Kidney (tissue), 14 donors: ENCODE results near the gene SDC3. TPM values are rescaled to one million over a fixed set of nuclear protein-coding genes. Genes with fewer than 3 reads are reported as not detected.

Experiments used
- DNase-seq, 5 donors: peaks; one replicate each; pipeline ENCODE4 v3.0.0-alpha.2; 2013 to 2020
- FAIRE-seq: peaks from 2 replicates; lab custom pipeline; 2012; peaks lifted over from hg19 to GRCh38; lab: Jason Lieb, UNC
- H3K27ac ChIP-seq, 2 donors: one replicate each; pipeline ENCODE4 v1.7.0; 2013; ENCODE audit warnings: low read depth in 2 of 2, low read length in 2 of 2, inconsistent platforms in 1 of 2
- H3K27me3 ChIP-seq: one replicate; pipeline ENCODE4 v1.7.1; 2013; ENCODE audit warnings: low read length, inconsistent platforms; ENCODE audit not compliant: control insufficient read depth, insufficient read depth
- H3K36me3 ChIP-seq, 3 donors: one replicate each; pipeline versions ENCODE4 v1.7.0 to v1.7.1; 2013; ENCODE audit warnings: low read length in 3 of 3, control low read depth in 1 of 3, inconsistent platforms in 1 of 3; ENCODE audit not compliant: insufficient read depth in 3 of 3, control insufficient read depth in 2 of 3
- H3K4me1 ChIP-seq, 3 donors: one replicate each; pipeline versions ENCODE4 v1.7.0 to v1.7.1; 2013; ENCODE audit warnings: low read length in 3 of 3, inconsistent platforms in 1 of 3, low read depth in 1 of 3; ENCODE audit not compliant: control insufficient read depth in 2 of 3, insufficient read depth in 2 of 3
- H3K4me3 ChIP-seq, 3 donors: one replicate each; pipeline versions ENCODE4 v1.7.0 to v1.8.1; 2013; ENCODE audit warnings: low read length in 3 of 3, control low read depth in 1 of 3, inconsistent platforms in 1 of 3
- H3K9ac ChIP-seq, 3 donors: one replicate each; pipeline versions ENCODE4 v1.7.0 to v1.7.1; 2013; ENCODE audit warnings: low read length in 3 of 3, control low read depth in 1 of 3, inconsistent platforms in 1 of 3
- H3K9me3 ChIP-seq, 3 donors: one replicate each; pipeline versions ENCODE4 v1.7.0 to v1.7.1; 2013; ENCODE audit warnings: low read length in 3 of 3, control low read depth in 1 of 3, inconsistent platforms in 1 of 3; ENCODE audit not compliant: control insufficient read depth in 2 of 3, insufficient read depth in 1 of 3
- CTCF ChIP-seq: IDR thresholded peaks from 3 replicates; pipeline ENCODE4 v1.5.1; 2012; ENCODE audit warnings: mild to moderate bottlenecking, moderate library complexity, borderline replicate concordance; ENCODE audit not compliant: insufficient read depth; ENCODE audit errors: extremely low read depth
- intact Hi-C: fragments of 100-400 bp; cut with DNase I; formaldehyde crosslinking; loops from one replicate; pipeline ENCODE4 v1.11.1; 2022
- polyA plus RNA-seq: library from polyadenylated mRNA; stranded (reverse); fragments of 350-450 nt; fragmentation: Illumina TruSeq; extraction: RNeasy Lipid Tissue Mini Kit (QIAGEN cat#74804); gene quantifications from one replicate; pipeline ENCODE4 v1.2.3, GENCODE V29; 2014; ENCODE audit warnings: low read depth, low replicate concordance; ENCODE audit not compliant: insufficient read depth
- total RNA-seq: library from RNA; stranded (reverse); fragmentation: NEBNext Ultra II Directional; extraction: Animal tissue kit (Norgen Biotek cat#: 25700); gene quantifications from one replicate; pipeline ENCODE4 v1.2.1, GENCODE V29; 2021
- donor health status: control.
- donor health status: control.
- donor health status: control.
- donor health status: control.
- donor health status: control.
- donor health status: DM: yes; HTN: yes; CAD: no.
- donor health status: Normal renal cell carcinoma (clear cell type).

SDC3 gene
- total and polyA plus RNA-seq, 2 donors from 2014 or later: 11.0 to 58.7 TPM

DNA sequence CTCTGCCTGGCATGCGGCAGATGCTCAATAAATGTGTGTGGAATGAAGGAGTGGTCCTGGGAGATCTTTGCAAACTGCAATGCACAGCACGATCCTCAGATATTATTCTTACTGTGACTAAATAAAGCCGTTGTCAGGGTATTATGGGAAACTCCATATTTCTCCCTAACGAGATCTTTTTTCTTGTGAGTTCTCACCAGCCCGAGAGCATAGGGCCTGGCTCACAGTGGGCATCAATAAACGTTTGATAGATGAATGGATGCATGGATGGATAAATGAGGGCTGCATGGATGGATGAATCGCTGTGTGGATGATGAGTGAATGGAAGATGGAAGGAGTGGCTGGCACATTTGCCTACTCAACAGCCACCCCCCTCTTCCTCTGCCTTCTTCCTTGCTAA lies 69.6 kb downstream of the SDC3 start:
- H3K9ac ChIP-seq: no peak overlapping the region
- no peak overlapping the region for H3K27ac ChIP-seq
- no peaks in the 10 kb centered on the region for H3K36me3 ChIP-seq
- TF ChIP-seq CTCF: no peak
- H3K9me3 ChIP-seq: no peaks in the 10 kb centered on the region
- intact Hi-C loops: no loop called here
- DNase-seq: no peak
- no peaks in the 10 kb centered on the region for H3K27me3 ChIP-seq
- no peak overlapping the region for H3K4me3 ChIP-seq
- no peak for FAIRE-seq
- H3K4me1 ChIP-seq: peaks cover 0 to 11% (median 10%) of the 10 kb centered on the region in 3 donors

DNA sequence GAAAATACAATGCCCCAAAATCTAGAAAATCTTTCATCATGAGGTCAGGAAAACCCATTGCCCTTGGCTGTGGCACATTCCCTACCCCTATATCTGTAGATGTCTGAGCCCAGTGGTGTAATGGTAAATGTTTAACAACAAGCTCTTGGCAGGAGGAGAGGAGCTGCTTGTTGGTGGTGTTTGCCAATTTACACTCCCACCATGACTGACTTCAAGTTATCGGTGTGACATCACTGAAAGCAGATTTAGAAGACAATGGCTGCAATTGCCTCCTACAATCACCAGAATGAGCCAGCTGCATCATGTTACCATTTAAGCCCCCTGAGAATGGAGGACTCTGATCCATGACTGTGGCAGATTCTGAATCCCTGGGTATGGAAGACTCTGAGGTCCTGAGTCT lies 70.9 kb downstream of the SDC3 start:
- DNase-seq (no peak), FAIRE-seq (no peak)
- no peak for TF ChIP-seq CTCF
- no peak overlapping the region for H3K4me3 ChIP-seq
- peaks cover 0 to 11% (median 7%) of the 10 kb centered on the region in 3 donors for H3K4me1 ChIP-seq
- intact Hi-C loops: no loop called here
- no peaks in the 10 kb centered on the region for H3K36me3 ChIP-seq
- H3K9me3 ChIP-seq: no peaks in the 10 kb centered on the region
- no peak overlapping the region for H3K9ac ChIP-seq
- H3K27me3 ChIP-seq: no peaks in the 10 kb centered on the region
- no peak overlapping the region for H3K27ac ChIP-seq

- Histone ChIP-seq H3K4me3 (no peak overlapping the region), H3K9me3 (no peaks in the 10 kb centered on the region), H3K27me3 (no peaks in the 10 kb centered on the region), H3K4me1 (no peaks in the 10 kb centered on the region), H3K36me3 (no peaks in the 10 kb centered on the region), H3K27ac (no peak overlapping the region), H3K9ac (no peak overlapping the region)
- FAIRE-seq (no peak), DNase-seq (no peak)
- no peak for TF ChIP-seq CTCF
- intact Hi-C loops: no loop called here
Observed at GRCh38 chr1:30834253-30834652, 74.3 kb downstream of the SDC3 start.

GRCh38 chr1:30830537-30830936 lies 78.0 kb downstream of the SDC3 start:
- Histone ChIP-seq H3K9ac (no peak overlapping the region), H3K27ac (no peak overlapping the region), H3K36me3 (no peaks in the 10 kb centered on the region), H3K4me3 (no peak overlapping the region), H3K9me3 (no peaks in the 10 kb centered on the region), H3K4me1 (no peaks in the 10 kb centered on the region), H3K27me3 (no peaks in the 10 kb centered on the region)
- FAIRE-seq (no peak), DNase-seq (no peak)
- intact Hi-C loops: no loop called here
- TF ChIP-seq CTCF: no peak
